ENCODE measurements around the gene IL1R2. TPM values are rescaled to one million over a fixed set of nuclear protein-coding genes. Genes with fewer than 3 reads are reported as not detected.

IL1R2 gene
- polyA plus RNA-seq, 1 donor (not counting 4 experiments of a cell fraction or from before 2014, with no cell fraction given), result 57.3 TPM

DNA sequence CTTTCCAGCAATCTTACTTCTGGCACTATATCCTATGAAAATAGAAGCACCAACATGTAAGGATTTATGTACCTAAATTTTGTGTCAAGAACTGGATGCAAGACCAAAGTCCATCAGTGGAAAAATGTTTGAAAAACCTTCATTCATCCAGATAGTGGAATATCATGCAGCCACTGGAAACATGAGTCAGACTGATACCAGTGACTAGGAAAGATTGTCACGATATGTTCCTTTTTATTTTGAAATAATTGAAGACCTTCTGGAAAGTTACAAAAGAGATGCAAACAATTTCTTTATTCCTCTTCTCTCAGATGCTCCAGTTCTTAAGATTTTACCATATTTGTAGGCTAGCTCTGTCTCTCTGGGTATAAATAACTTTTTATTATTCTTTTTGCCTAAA lies 40.5 kb upstream of the IL1R2 start:
- H4K20me1 ChIP-seq (ENCODE audit: control insufficient read depth, extremely low read depth, insufficient read depth, low read length), result no peaks in the 10 kb centered on the region
- no peak overlapping the region for H3K4me3 ChIP-seq (ENCODE audit: control insufficient read depth in 2 of 3, extremely low read depth in 1 of 3, insufficient read depth in 2 of 3, low read depth in 1 of 3, low read length in 3 of 3)
- TF ChIP-seq, protein P1, sequence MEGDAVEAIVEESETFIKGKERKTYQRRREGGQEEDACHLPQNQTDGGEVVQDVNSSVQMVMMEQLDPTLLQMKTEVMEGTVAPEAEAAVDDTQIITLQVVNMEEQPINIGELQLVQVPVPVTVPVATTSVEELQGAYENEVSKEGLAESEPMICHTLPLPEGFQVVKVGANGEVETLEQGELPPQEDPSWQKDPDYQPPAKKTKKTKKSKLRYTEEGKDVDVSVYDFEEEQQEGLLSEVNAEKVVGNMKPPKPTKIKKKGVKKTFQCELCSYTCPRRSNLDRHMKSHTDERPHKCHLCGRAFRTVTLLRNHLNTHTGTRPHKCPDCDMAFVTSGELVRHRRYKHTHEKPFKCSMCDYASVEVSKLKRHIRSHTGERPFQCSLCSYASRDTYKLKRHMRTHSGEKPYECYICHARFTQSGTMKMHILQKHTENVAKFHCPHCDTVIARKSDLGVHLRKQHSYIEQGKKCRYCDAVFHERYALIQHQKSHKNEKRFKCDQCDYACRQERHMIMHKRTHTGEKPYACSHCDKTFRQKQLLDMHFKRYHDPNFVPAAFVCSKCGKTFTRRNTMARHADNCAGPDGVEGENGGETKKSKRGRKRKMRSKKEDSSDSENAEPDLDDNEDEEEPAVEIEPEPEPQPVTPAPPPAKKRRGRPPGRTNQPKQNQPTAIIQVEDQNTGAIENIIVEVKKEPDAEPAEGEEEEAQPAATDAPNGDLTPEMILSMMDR (optimal IDR thresholded peaks at IDR 0.05 in 1 of 3, IDR thresholded peaks at IDR 0.05 in 1 of 3, conservative IDR thresholded peaks at IDR 0.05 in 1 of 3; ENCODE audit: extremely low read depth in 1 of 3, insufficient read depth in 2 of 3, low read length in 3 of 3), result no peak
- no peak for TF ChIP-seq EZH2 (IDR thresholded peaks at IDR 0.05; ENCODE audit: low read length)
- dilution Hi-C loops (cut with MboI; ENCODE audit: extremely low pct_ligation_motif_present, low sequenced_read_pairs), result no loop called here
- DNase-seq (ENCODE audit: low read depth, low spot score) (no peak), FAIRE-seq (no peak)
- no peaks in the 10 kb centered on the region for H3K9me1 ChIP-seq (ENCODE audit: control insufficient read depth, extremely low read depth, insufficient read depth, low read length)
- H3K27ac ChIP-seq (ENCODE audit: control insufficient read depth, insufficient read depth, low read length), result no peak overlapping the region
- H3K36me3 ChIP-seq (ENCODE audit: control insufficient read depth in 2 of 2, extremely low read depth in 1 of 2, insufficient read depth in 2 of 2, low read length in 2 of 2), result no peaks in the 10 kb centered on the region
- no peaks in the 10 kb centered on the region for H3K9me3 ChIP-seq (ENCODE audit: control insufficient read depth, low read depth, low read length)
- no peak overlapping the region for H3K9ac ChIP-seq (ENCODE audit: control insufficient read depth, extremely low read depth, insufficient read depth, low read length)
- peaks cover 11% of the 10 kb centered on the region for H3K4me1 ChIP-seq (ENCODE audit: control insufficient read depth, extremely low read depth, insufficient read depth, low read length)
- H3K79me2 ChIP-seq (ENCODE audit: control insufficient read depth, insufficient read depth, low read length), result no peaks in the 10 kb centered on the region
- no peaks in the 10 kb centered on the region for H3K27me3 ChIP-seq (ENCODE audit: control insufficient read depth, extremely low read depth, insufficient read depth, low read length)
- no peak overlapping the region for H2AFZ ChIP-seq (ENCODE audit: control insufficient read depth, low read length)
- no peak overlapping the region for H3K4me2 ChIP-seq (ENCODE audit: control insufficient read depth, extremely low read depth, insufficient read depth, low read depth, low read length)

DNA sequence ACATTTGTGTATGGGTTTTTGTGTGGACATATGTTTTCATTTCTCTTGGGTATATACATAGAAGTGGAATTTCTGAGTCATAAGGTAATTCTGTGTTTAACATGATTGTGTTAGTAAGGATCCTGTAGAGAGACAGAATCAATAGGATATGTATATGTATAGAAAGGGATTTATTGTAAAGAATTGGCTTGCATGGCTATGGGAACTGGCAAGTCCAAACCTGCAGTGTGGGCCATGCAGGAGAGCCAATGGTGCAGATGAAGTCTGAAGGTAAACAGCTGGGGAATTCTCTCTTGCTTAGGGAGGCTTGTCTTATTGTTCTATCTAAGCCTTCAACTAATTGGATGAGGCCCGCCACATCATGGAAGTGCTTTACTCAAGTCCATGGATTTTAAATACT lies 39.2 kb upstream of the IL1R2 start:
- Histone ChIP-seq H3K27me3 (ENCODE audit: control insufficient read depth, extremely low read depth, insufficient read depth, low read length) (no peaks in the 10 kb centered on the region), H3K4me3 (ENCODE audit: control insufficient read depth in 2 of 3, extremely low read depth in 1 of 3, insufficient read depth in 2 of 3, low read depth in 1 of 3, low read length in 3 of 3) (no peak overlapping the region), H3K9ac (ENCODE audit: control insufficient read depth, extremely low read depth, insufficient read depth, low read length) (no peak overlapping the region), H3K4me2 (ENCODE audit: control insufficient read depth, extremely low read depth, insufficient read depth, low read depth, low read length) (no peak overlapping the region), H4K20me1 (ENCODE audit: control insufficient read depth, extremely low read depth, insufficient read depth, low read length) (no peaks in the 10 kb centered on the region), H3K9me1 (ENCODE audit: control insufficient read depth, extremely low read depth, insufficient read depth, low read length) (no peaks in the 10 kb centered on the region), H3K79me2 (ENCODE audit: control insufficient read depth, insufficient read depth, low read length) (no peaks in the 10 kb centered on the region), H3K36me3 (ENCODE audit: control insufficient read depth in 2 of 2, extremely low read depth in 1 of 2, insufficient read depth in 2 of 2, low read length in 2 of 2) (no peaks in the 10 kb centered on the region), H3K27ac (ENCODE audit: control insufficient read depth, insufficient read depth, low read length) (no peak overlapping the region), H2AFZ (ENCODE audit: control insufficient read depth, low read length) (no peak overlapping the region), H3K9me3 (ENCODE audit: control insufficient read depth, low read depth, low read length) (peaks cover 5% of the 10 kb centered on the region), H3K4me1 (ENCODE audit: control insufficient read depth, extremely low read depth, insufficient read depth, low read length) (peaks cover 15% of the 10 kb centered on the region)
- DNase-seq (ENCODE audit: low read depth, low spot score) (peak; percentile 36), FAIRE-seq (no peak)
- dilution Hi-C loops (cut with MboI; ENCODE audit: extremely low pct_ligation_motif_present, low sequenced_read_pairs), result no loop called here
- TF ChIP-seq EZH2 (IDR thresholded peaks at IDR 0.05; ENCODE audit: low read length), result no peak
- TF ChIP-seq, protein P1 (optimal IDR thresholded peaks at IDR 0.05 in 1 of 3, IDR thresholded peaks at IDR 0.05 in 1 of 3, conservative IDR thresholded peaks at IDR 0.05 in 1 of 3; ENCODE audit: extremely low read depth in 1 of 3, insufficient read depth in 2 of 3, low read length in 3 of 3), result no peak

Measured in keratinocyte (primary cell).